Right lobe of liver (tissue), 4 donors: Measurements from ENCODE around the gene PALMD.

Source experiments
- POLR2A ChIP-seq: fragments of 450-650 bp; IDR thresholded peaks from one replicate; pipeline ENCODE4 v1.6.1; 2017; ENCODE audit warnings: antibody characterized with exemption, mild to moderate bottlenecking
- TF ChIP-seq, protein P1 (sequence below), 4 donors: fragments of 200-600 bp in 3 of 4; fragments of 450-650 bp in 1 of 4; IDR thresholded peaks; one replicate each; pipeline versions ENCODE4 v1.5.1 to v1.8.0; 2016 to 2022; ENCODE audit warnings: antibody characterized with exemption in 4 of 4, mild to moderate bottlenecking in 2 of 4
- donor health status: DM: no; HTN: no; CAD: no.
- donor health status: DM: no; HTN: no; CAD: no.
- donor health status: DM: no; HTN: yes; CAD: no.

DNA sequence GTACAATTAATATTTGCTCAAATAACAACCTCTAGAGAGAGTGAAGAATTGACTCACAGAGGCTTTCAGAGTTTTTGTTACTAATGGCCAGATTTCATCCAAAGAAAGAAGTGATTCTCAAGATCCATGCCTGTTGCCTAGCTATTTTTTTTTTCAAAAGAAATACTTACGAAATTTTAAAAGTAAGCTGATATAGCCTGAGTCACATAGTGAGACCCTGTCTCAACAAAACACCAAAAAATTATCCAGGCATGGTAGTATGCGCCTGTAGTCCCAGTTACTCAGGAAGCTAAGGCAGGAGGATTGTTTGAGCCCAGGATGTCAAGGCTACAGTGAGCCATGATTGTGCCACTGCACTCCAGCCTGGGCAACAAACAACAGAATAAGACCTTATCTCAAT lies 14.6 kb downstream of the PALMD start:
- TF ChIP-seq, protein P1, sequence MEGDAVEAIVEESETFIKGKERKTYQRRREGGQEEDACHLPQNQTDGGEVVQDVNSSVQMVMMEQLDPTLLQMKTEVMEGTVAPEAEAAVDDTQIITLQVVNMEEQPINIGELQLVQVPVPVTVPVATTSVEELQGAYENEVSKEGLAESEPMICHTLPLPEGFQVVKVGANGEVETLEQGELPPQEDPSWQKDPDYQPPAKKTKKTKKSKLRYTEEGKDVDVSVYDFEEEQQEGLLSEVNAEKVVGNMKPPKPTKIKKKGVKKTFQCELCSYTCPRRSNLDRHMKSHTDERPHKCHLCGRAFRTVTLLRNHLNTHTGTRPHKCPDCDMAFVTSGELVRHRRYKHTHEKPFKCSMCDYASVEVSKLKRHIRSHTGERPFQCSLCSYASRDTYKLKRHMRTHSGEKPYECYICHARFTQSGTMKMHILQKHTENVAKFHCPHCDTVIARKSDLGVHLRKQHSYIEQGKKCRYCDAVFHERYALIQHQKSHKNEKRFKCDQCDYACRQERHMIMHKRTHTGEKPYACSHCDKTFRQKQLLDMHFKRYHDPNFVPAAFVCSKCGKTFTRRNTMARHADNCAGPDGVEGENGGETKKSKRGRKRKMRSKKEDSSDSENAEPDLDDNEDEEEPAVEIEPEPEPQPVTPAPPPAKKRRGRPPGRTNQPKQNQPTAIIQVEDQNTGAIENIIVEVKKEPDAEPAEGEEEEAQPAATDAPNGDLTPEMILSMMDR (IDR thresholded peaks at IDR 0.05): no peak
- no peak for TF ChIP-seq POLR2A
